ENCODE results near the gene DHDDS. TPM values are rescaled to one million over a fixed set of nuclear protein-coding genes. Genes with fewer than 3 reads are reported as not detected.
"Not testable (repeated sequence)": the region's sequence is repeated elsewhere in the genome, so short reads cannot be mapped to it uniquely, and the experiment has no call there.

Gene DHDDS
- 30.8 TPM for total RNA-seq

GRCh38 chr1:26431979-26432695 lies at the start of gene DHDDS:
DHDDS (plus strand) TSS chr1:26432321; CDS start chr1:26432946, 625 bp downstream.
- DNase-seq = peak; percentile 99

DNA sequence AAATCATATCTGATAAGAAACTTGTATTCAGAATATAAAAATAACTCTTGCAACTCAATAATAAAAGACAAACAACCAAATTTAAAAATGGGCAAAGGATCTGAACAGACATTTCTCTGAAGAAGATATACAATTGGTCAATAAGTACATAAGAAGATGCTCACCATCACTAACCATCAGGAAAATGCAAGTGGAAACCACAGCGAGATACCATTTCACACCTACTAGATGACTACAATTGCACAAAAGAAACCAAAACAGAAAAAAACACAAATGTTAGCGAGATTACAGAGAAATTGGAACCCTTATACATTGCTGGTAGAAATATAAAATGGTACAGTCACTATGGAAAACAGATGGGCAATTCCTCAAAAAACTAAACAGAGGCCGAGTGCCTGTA lies 48.0 kb upstream of the DHDDS start:
- DNase-seq = no peak

DNA sequence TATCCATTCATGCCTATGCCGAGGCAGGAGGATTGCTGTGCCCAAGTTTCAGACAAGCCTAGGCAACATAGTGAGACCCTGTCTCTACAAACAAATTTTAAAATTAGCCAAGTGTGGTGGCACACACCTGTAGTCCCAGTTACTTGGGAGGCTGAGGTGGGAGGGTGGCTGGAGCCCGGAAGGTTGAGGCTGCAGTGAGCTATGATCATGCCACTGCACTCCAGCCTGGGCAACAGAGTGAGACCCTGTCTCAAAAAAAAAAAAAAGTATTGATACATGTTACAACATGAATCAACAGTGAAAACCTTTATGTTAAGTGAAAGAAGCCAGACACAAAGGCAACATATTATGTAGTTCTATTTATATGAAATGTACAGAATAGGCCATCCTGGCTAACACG lies 47.1 kb upstream of the DHDDS start:
- DNase-seq = not testable (repeated sequence)

DNA sequence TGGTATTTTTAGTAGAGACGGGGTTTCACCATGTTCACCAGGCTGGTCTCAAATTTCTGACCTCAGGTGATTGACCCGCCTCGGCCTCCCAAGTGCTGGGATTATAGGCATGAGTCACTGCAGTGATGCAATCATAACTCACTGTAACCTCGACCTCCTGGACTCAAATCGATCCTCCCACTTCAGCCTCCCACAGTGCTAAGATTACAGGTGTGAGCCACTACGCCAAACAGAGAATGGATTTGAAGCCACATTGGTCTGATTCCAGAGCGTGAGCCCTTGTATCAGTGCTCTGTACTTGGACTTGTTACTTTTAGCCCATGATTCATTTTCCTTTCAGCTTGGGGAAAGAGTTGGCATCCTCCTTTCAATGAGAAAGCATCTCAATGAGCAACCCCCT lies 44.7 kb upstream of the DHDDS start:
- DNase-seq = no peak

DNA sequence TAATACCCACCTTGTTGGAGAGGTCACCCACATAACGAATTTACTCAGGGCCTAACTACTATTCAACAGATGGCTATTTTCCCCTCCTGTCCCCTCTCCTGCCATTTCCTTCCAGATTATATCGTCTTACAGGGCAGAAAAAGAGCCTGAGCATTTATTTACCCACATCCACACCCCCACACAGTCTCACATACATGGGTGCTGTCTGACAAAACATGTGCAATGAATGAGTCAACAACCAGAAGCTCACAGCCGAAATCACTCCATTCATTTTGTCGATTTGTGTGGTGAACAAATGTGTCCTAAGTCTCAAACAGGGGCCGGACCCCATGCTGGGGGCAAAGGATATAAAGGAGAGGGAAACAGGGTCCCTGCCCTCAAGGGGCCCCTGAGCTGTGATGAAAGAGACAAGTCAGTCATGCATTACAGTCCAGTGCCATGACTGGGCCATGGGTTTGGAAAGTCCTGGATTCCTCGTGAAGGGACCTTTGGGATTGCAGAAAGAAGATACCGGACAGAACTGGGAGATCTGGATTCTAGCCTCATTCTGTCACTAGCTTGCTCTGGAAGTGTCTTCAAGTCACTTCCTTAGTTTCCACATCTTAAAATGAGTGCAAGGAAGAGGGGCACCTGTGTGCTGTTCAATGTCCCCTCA lies 43.2 kb upstream of the DHDDS start:
- DNase-seq = no peak

- DNase-seq = no peak
Measured at GRCh38 chr1:26389604-26390247, 42.4 kb upstream of the DHDDS start.

DNA sequence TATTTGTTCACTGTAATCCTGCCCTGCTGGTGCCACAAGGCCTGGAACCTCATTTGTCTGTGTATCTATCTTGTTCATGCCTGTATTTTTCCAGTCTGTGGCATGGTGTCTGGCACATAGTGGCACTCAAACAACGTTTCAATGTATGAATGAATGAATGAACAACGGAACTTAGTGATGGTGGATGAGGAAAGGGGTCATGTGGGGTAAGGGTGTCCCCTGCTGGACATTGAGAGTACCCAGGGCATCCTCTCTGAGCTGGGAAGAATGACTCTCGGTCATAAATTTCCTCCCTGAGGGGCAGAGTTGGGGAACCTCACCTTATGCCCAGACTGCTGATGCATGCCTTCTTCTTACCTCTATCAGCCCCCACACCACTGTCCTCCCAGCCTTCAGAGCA lies 40.7 kb upstream of the DHDDS start:
- DNase-seq = no peak

DNA sequence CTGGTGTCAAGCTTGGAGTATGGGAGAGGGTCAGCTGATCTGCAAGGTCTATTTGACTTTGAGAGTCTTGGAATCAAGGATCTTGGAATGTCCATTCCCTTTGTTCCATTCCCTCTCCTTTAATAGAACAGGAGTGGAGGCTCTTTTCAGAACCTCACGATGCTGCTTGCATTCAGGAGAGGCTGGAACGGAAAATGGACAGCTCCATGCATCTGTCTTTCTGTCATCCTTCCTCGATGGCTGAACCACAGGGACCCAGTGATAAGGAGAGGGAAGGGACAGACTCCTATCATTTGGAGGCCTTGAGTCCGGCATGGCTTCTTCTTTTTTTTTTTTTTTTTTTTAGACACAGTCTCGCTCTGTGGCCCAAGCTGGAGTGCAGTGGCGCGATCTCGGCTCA lies 36.4 kb upstream of the DHDDS start:
- DNase-seq = no peak

DNA sequence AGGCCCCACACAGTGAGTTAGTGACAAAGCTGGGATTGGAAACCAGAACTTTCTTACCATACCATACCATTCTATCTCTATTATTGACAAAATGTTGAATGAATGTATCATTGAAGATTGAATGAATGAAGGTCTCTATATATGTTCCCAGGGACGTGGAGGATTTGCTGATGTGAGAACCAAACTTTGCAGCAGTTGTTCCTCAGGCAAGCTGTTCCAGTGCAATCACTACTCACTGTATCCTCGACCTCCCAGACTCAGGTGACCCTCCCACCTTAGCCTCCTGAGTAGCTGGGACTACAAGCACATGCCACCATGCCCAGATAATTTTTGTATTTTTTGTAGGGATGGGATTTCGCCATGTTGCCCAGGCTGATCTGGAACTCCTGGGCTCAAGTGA lies 33.1 kb upstream of the DHDDS start:
- DNase-seq = no peak

DNA sequence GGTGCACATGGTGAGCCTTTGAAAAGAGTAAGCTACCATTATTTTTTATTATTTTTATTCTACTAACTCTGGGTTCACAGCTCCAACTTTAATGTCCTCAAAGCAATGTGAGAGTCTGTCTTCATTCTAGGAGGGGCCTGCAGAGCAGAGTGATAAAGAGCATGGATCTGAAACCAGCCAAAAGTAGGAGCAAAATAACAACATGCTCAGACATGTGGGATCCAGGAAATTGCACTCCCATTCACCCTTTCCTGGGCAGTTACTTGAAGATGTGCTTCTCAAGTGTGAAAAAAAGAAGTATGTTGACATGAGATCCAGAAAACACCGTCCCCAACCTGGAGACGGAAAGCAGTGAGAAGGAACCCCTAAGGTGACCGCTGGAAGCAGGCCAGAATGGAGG lies 30.2 kb upstream of the DHDDS start:
- no peak for DNase-seq

GRCh38 chr1:26403656-26404055 lies 28.5 kb upstream of the DHDDS start:
- no peak for DNase-seq

DNA sequence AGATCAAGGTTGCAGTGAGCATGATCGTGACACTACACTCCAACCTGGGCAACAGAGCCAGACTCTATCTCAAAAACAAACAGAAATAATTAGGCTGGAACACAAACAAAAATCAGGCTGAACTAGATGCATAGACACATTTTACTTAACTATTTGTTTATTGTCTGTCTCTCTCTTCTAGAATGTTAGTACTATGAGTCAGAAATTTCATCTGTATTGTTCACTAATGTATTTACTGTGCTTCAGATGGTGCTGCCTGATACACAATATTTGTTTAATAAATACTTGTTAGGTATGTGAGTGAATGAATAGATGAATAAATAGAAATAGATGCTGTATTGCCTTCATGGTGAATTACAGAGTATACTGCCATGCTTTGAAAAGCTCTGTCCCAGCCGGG lies 27.5 kb upstream of the DHDDS start:
- no peak for DNase-seq

- no peak for DNase-seq
Measured at GRCh38 chr1:26405281-26405915, 26.7 kb upstream of the DHDDS start.

- DNase-seq = peak; percentile 93
Measured at GRCh38 chr1:26408604-26409003, 23.5 kb upstream of the DHDDS start.

DNA sequence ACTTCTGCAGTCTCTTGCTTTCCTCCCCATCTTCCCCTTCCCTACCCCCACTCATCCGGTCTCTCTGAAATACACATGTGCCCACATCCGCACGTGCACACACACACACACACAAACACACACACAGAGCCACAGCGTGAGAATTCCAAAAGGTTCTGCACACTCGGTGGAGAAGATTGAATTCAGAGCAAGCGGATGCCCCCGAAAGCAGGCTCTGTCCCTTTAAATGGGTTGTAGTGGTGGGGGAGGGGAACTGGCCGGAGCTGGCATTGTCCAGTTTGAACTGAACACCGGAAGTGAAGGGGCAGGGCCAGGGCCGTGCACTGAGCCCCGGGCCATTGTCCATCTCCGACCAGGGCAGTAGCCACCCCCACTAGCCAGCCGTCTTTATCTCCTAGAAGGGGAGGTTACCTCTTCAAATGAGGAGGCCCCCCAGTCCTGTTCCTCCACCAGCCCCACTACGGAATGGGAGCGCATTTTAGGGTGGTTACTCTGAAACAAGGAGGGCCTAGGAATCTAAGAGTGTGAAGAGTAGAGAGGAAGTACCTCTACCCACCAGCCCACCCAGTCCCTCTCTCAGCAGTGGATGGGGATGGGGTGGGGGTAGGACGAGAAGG lies 22.8 kb upstream of the DHDDS start:
- no peak for DNase-seq

GRCh38 chr1:26410706-26411623 lies 21.2 kb upstream of the DHDDS start, which contains the start of gene LIN28A:
LIN28A (plus strand) TSS chr1:26410817; CDS start chr1:26410892, 75 bp downstream.
- DNase-seq = no peak

GRCh38 chr1:26411624-26412074 lies 20.5 kb upstream of the DHDDS start:
- DNase-seq = no peak

DNA sequence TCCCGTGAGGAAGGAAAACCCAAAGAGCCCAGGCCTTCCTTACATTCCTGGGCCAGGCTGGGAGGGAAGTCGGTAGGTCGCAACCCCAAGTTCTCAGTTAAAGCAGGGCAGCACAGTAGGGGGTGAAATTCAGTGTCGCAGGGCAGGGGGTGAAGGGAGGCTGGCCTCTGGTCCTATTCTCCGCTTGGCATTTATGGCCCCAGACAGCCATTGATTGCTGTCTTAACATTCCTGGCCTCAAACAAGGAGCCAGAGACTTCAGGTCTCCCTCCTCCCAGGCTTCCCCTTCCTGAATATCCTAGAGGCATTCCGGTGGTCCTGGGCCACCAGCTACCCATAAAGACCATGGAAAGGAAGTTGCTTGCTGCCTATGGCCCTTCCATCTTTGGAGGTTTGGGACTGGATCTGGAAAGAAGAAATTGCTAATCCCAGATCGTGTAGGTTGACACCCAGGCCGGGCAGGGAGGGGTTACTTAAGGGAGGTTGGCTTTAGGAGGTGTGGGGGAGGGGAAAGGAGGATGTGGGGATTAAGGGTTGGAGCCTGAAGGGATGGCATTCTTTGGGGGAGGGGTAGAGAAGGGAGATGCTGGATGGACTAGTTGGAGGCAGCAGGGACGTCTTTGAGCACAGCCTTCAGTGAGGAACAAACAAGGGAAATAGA lies 19.8 kb upstream of the DHDDS start:
- no peak for DNase-seq

DNA sequence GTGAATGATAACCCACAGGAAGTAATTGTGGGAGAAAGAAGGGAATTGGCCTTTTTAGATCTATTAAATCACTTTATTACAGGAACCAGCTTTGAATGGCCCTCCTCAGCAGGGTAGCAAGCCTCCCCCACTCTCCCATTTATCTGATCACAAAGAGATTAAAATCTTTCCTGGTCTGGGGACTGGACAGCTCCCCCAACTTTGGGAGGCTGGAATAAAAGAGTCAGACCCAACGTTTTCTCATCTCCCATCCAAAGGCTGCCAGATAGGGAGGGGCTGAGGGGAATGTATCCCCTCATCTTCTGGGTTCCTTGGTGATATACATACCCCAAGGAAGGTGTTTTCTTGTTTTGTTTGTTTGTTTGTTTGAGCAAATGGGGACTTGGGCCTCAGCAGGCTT lies 19.1 kb upstream of the DHDDS start:
- no peak for DNase-seq

DNA sequence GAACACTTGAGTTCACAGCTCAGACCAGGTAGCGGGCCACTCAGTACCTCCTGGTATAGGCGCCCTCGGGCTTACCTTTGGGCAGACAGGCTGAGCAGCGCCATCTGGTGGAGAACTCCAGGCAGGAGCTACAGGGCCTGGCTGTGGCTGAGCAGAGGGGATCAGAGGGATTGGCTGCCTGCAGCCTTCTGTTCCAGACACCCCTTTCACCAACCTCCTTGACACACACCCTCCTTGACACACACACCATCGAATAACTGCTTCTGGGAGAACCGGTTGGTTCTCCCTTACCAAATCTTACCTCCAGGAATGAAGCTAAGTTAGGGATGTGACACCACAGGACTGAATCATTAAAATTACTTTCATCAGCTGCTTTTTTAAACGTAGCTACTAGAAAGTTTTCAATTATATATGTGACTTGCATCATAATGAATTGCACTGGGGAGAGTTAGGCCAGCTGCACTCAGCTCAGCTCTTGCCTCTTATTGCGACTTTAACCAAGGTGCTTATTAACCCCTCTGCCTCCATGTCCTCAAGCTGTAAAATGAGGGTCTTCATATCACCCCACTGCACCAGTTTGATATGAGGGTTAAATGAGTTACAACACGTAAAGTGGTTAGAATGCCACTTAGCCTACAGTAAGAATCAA lies 14.9 kb upstream of the DHDDS start:
- peak; percentile 74 for DNase-seq
